Neural cell (in vitro differentiated cells): ENCODE data around the gene SDK1. TPM values are rescaled to one million over a fixed set of nuclear protein-coding genes. Genes with fewer than 3 reads are reported as not detected.

Source experiments
- H2AFZ ChIP-seq: fragments of 200-600, 300-800 bp; sonication (generic), shearing (Covaris generic); 2 replicates; pipeline ENCODE4 v1.6.0; 2014; ENCODE audit warnings: low read depth, mild to moderate bottlenecking, antibody characterized with exemption, low read length, moderate library complexity
- H3F3A ChIP-seq: fragments of 200-600 bp; shearing (Covaris generic); 2 replicates; pipeline ENCODE4 v1.6.1; 2016; ENCODE audit warnings: mild to moderate bottlenecking, moderate library complexity, mixed read lengths, antibody characterized with exemption, low read length; ENCODE audit not compliant: insufficient read depth, poor library complexity, severe bottlenecking
- H3K27ac ChIP-seq: fragments of 200-600, 300-800 bp; sonication (generic), shearing (Covaris generic); 2 replicates; pipeline ENCODE4 v1.5.1; 2014; ENCODE audit warnings: mild to moderate bottlenecking, low read length, moderate library complexity
- H3K27me3 ChIP-seq: fragments of 300-800, 200-600 bp; sonication (generic), shearing (Covaris generic); 2 replicates; pipeline ENCODE4 v1.6.0; 2014; ENCODE audit warnings: mild to moderate bottlenecking, low read depth, low read length, moderate library complexity; ENCODE audit not compliant: insufficient read depth
- H3K36me3 ChIP-seq: fragments of 300-800, 200-600 bp; sonication (generic), shearing (Covaris generic); 2 replicates; pipeline ENCODE4 v1.5.1; 2014; ENCODE audit warnings: mild to moderate bottlenecking, antibody characterized with exemption, low read length, moderate library complexity; ENCODE audit not compliant: insufficient read depth
- H3K4me2 ChIP-seq: fragments of 300-800, 200-600 bp; sonication (generic), shearing (Covaris generic); 2 replicates; pipeline ENCODE4 v1.6.0; 2014; ENCODE audit warnings: mild to moderate bottlenecking, low read length
- H3K4me3 ChIP-seq: fragments of 300-800, 200-600 bp; sonication (generic), shearing (Covaris generic); 2 replicates; pipeline ENCODE4 v1.5.1; 2014; ENCODE audit warnings: mild to moderate bottlenecking, low read length, moderate library complexity
- H3K79me2 ChIP-seq: fragments of 200-600 bp; shearing (Covaris generic); replicated peaks from 2 replicates; pipeline ENCODE4 v1.6.0; 2014; ENCODE audit warnings: mild to moderate bottlenecking, low read length, moderate library complexity; ENCODE audit not compliant: insufficient read depth
- H3K9ac ChIP-seq: fragments of 300-800, 200-600 bp; sonication (generic), shearing (Covaris generic); 2 replicates; pipeline ENCODE4 v1.6.1; 2016; ENCODE audit warnings: mild to moderate bottlenecking, low read length, mixed read lengths
- H3K9me2 ChIP-seq: fragments of 200-600 bp; shearing (Covaris generic); 2 replicates; pipeline ENCODE4 v1.6.1; 2016; ENCODE audit warnings: mild to moderate bottlenecking, low read length, mixed read lengths; ENCODE audit not compliant: insufficient read depth
- H3K9me3 ChIP-seq: fragments of 200-600, 300-800 bp; sonication (generic), shearing (Covaris generic); 2 replicates; pipeline ENCODE4 v1.6.1; 2016; ENCODE audit warnings: mild to moderate bottlenecking, mixed run types, low read length, moderate library complexity, mixed read lengths
- H4K20me1 ChIP-seq: fragments of 200-600 bp; shearing (Covaris generic); 2 replicates; pipeline ENCODE4 v1.6.1; 2016; ENCODE audit warnings: mild to moderate bottlenecking, mixed run types; ENCODE audit not compliant: insufficient read depth
- CTCF ChIP-seq: fragments of 450-650 bp; IDR thresholded peaks from 2 replicates; pipeline ENCODE4 v1.5.1; 2014; ENCODE audit warnings: antibody characterized with exemption, mild to moderate bottlenecking, moderate library complexity; ENCODE audit not compliant: poor library complexity, severe bottlenecking
- EP300 ChIP-seq: fragments of 450-650 bp; conservative IDR thresholded peaks from 2 replicates; pipeline ENCODE4 v1.6.1; 2014; ENCODE audit warnings: antibody characterized with exemption, mild to moderate bottlenecking, moderate library complexity; ENCODE audit not compliant: poor library complexity, severe bottlenecking
- EZH2 ChIP-seq: fragments of 200-600, 300-800 bp; shearing (Covaris generic), sonication (generic); IDR thresholded peaks from 2 replicates; pipeline ENCODE4 v1.6.1; 2014; ENCODE audit warnings: antibody characterized with exemption, low read length, borderline replicate concordance, mild to moderate bottlenecking; ENCODE audit not compliant: insufficient read depth, poor library complexity, severe bottlenecking
- MXI1 ChIP-seq: fragments of 450-650 bp; conservative IDR thresholded peaks from 2 replicates; pipeline ENCODE4 v1.6.1; 2014; ENCODE audit warnings: antibody characterized with exemption, mild to moderate bottlenecking; ENCODE audit not compliant: poor library complexity, severe bottlenecking
- POLR2AphosphoS5 ChIP-seq: IDR thresholded peaks from 2 replicates; pipeline ENCODE4 v1.6.1; 2012
- RAD21 ChIP-seq: fragments of 450-650 bp; conservative IDR thresholded peaks from 2 replicates; pipeline ENCODE4 v1.6.1; 2014; ENCODE audit warnings: antibody characterized with exemption, mild to moderate bottlenecking, moderate library complexity
- REST ChIP-seq: IDR thresholded peaks from 2 replicates; pipeline ENCODE4 v1.6.1; 2012; ENCODE audit warnings: borderline replicate concordance
- SMC3 ChIP-seq: fragments of 450-650 bp; conservative IDR thresholded peaks from 2 replicates; pipeline ENCODE4 v1.6.1; 2014; ENCODE audit warnings: antibody characterized with exemption, mild to moderate bottlenecking, moderate library complexity; ENCODE audit not compliant: poor library complexity
- TAF1 ChIP-seq: IDR thresholded peaks from 2 replicates; pipeline ENCODE4 v1.6.1; 2012; ENCODE audit warnings: low read depth
- polyA plus RNA-seq: library from polyadenylated mRNA; depleted of rRNA; stranded (reverse); fragments of >200 nt; gene quantifications from 2 replicates; pipeline ENCODE4 v1.2.3, GENCODE V29; 2014

The SDK1 gene
- polyA plus RNA-seq, 1 donor from 2014 or later = 2.7 TPM

DNA sequence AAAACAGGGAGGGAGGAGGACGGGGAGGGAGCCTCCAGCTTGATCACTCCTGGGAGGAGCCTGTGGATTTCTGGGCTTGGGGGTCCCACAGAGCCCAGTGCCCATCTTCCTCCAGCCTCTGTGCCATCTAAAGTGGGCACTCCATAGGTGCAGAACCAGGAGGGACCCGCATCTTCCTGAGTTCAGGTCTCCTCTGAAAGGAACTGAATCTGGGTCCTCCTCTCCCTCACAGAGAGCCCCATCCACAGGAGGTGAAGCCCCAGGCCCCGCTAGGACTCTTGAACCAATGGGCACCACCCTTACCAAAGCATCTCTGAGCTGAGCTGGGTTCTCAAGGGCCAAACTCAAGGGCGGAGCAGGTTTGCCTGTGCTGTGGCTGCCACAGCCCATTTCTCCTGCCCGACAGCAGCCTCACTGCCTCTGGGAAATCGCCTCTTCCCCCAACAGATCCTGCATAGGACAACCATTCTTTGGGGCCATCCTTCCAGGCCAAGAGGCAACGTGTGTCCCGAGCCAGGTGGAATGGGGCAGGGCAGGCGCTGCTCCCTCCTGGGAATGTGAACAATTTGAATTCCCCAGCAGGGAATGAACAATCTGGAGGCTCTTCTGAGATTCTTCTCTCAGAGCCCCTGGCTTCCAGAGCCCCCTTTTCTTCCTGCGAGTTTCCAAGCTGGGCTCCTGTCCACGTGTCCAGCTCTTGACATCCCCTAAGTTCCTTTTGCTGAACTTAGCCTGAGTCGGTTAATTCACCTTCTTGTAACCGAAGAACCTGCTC lies 970.1 kb downstream of the SDK1 start:
- Histone ChIP-seq H3K4me2 (no peak overlapping the region), H3K27ac (no peak overlapping the region), H3K79me2 (no peaks in the 10 kb centered on the region), H3K36me3 (no peaks in the 10 kb centered on the region), H3K9ac (no peak overlapping the region), H3K9me2 (no peaks in the 10 kb centered on the region), H3F3A (no peaks in the 10 kb centered on the region), H4K20me1 (no peaks in the 10 kb centered on the region), H3K9me3 (no peaks in the 10 kb centered on the region), H3K4me3 (no peak overlapping the region), H3K27me3 (no peaks in the 10 kb centered on the region), H2AFZ (no peak overlapping the region)
- TF ChIP-seq RAD21 = no peak
- no peak for TF ChIP-seq REST
- TF ChIP-seq MXI1 = no peak
- no peak for TF ChIP-seq EZH2
- TF ChIP-seq POLR2AphosphoS5 = no peak
- TF ChIP-seq EP300 = no peak

DNA sequence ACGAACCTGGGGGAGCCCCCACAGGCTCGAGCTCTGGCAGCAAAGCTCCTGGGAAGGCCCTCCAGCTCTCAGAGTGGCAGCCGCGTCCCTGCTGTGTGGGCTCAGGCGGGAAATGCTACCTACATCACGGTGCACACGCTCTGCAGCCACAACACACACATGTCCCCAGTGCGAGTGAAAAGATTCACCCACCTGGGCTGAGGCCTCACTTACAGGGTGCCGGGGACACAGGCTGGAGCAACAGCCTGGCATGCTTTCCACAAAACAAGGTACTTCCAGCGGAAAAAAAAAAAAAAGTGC lies 970.6 kb downstream of the SDK1 start:
- Histone ChIP-seq H3K36me3 (no peaks in the 10 kb centered on the region), H4K20me1 (no peaks in the 10 kb centered on the region), H3K9ac (no peak overlapping the region), H3K4me2 (no peak overlapping the region), H3K4me3 (no peak overlapping the region), H3K9me3 (no peaks in the 10 kb centered on the region), H3K27me3 (no peaks in the 10 kb centered on the region), H3K9me2 (no peaks in the 10 kb centered on the region), H2AFZ (no peak overlapping the region), H3K79me2 (no peaks in the 10 kb centered on the region), H3K27ac (no peak overlapping the region), H3F3A (no peaks in the 10 kb centered on the region)
- no peak for TF ChIP-seq EP300
- no peak for TF ChIP-seq EZH2
- no peak for TF ChIP-seq POLR2AphosphoS5
- no peak for TF ChIP-seq REST
- no peak for TF ChIP-seq TAF1
- no peak for TF ChIP-seq RAD21
- no peak for TF ChIP-seq SMC3
- TF ChIP-seq CTCF = no peak
- no peak for TF ChIP-seq MXI1
